ENCODE data around the gene BMP8B. TPM values are rescaled to one million over a fixed set of nuclear protein-coding genes. Genes with fewer than 3 reads are reported as not detected.

Gene BMP8B
- total and polyA plus RNA-seq, 8 donors, result 0.14 to 5.2 (median 0.68) TPM; not detected in 1

DNA sequence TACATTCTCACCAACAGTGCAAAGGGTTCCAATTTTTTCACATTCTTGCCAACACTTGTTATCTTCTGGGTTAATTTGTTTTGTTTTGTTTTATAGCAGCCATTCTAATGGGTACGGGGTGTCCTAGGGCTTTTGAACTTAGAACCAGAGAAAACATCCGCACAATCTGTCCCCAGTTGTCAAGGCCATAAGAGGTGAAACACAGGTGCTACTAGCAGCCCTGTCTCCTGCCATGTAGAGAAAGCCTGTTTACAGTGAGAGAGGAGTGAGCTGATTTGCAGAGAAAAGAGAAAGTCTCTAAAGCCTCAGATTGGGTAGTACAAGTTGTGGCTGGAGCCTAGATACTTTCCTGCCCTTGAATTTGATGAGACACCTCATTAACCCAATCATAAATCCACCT is 46.4 kb upstream of the BMP8B start:
- Histone ChIP-seq H3K36me3 (peaks cover 0 to 29% (median 26%) of the 10 kb centered on the region in 4 donors), H3K4me3 (no peak overlapping the region), H3K27ac (no peak overlapping the region), H3K4me1 (peaks cover 0 to 22% (median 9%) of the 10 kb centered on the region in 4 donors), H3K27me3 (no peaks in the 10 kb centered on the region), H3K9me3 (no peaks in the 10 kb centered on the region)
- TF ChIP-seq POLR2AphosphoS5 (IDR thresholded peaks at IDR 0.05) (no peak), POLR2A (IDR thresholded peaks at IDR 0.05) (no peak), EP300 (IDR thresholded peaks at IDR 0.05) (no peak)
- TF ChIP-seq, protein P1, sequence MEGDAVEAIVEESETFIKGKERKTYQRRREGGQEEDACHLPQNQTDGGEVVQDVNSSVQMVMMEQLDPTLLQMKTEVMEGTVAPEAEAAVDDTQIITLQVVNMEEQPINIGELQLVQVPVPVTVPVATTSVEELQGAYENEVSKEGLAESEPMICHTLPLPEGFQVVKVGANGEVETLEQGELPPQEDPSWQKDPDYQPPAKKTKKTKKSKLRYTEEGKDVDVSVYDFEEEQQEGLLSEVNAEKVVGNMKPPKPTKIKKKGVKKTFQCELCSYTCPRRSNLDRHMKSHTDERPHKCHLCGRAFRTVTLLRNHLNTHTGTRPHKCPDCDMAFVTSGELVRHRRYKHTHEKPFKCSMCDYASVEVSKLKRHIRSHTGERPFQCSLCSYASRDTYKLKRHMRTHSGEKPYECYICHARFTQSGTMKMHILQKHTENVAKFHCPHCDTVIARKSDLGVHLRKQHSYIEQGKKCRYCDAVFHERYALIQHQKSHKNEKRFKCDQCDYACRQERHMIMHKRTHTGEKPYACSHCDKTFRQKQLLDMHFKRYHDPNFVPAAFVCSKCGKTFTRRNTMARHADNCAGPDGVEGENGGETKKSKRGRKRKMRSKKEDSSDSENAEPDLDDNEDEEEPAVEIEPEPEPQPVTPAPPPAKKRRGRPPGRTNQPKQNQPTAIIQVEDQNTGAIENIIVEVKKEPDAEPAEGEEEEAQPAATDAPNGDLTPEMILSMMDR (IDR thresholded peaks at IDR 0.05), result no peak
- DNase-seq, result no peak
- intact Hi-C loops (cut with DNase I; ENCODE audit: low total_unique reads), result no loop called here
- WGBS, 5 donors, result 48 to 70% (median 52%) methylated on average over 2 of the region's 2 CpGs

- TF ChIP-seq POLR2A (IDR thresholded peaks at IDR 0.05) (no peak), EP300 (IDR thresholded peaks at IDR 0.05) (no peak), POLR2AphosphoS5 (IDR thresholded peaks at IDR 0.05) (no peak)
- TF ChIP-seq, protein P1 (IDR thresholded peaks at IDR 0.05), result no peak
Observed at GRCh38 chr1:39833621-39834385, 45.1 kb upstream of the BMP8B start.

DNA sequence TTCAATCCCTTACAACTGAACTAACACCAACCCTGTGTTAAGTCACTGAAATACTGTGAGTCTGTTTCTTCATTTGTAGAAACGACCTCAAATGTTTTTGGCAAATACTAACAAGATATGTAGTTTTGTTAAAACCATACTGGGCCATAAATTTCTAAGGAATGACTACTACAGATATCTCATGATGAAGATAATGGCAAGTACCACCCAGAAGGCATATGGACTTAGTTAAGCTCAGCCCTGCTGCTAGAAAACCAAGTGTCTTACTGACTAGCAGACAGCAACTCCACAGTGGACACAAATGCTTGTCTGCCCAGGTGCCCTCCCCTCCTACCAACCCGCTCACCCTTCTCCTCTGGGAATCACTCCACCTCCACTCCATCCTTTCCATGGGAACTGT is 44.5 kb upstream of the BMP8B start:
- intact Hi-C loops (cut with DNase I; ENCODE audit: low total_unique reads), result no loop called here
- WGBS, 5 donors, result 60 to 80% (median 68%) methylated on average over 2 of the region's 2 CpGs
- no peak overlapping the region for H3K4me3 ChIP-seq

More at GRCh38 chr1:39833621-39834385, 45.1 kb upstream of the BMP8B start:
- H3K27me3 ChIP-seq, result no peaks in the 10 kb centered on the region
- intact Hi-C loops (cut with DNase I; ENCODE audit: low total_unique reads), result no loop called here
- no peak overlapping the region for H3K4me3 ChIP-seq
- H3K27ac ChIP-seq, result no peak overlapping the region
- peaks cover 0 to 17% (median 13%) of the 10 kb centered on the region in 4 donors for H3K36me3 ChIP-seq
- no peaks in the 10 kb centered on the region for H3K9me3 ChIP-seq
- 89 to 97% (median 95%) methylated on average over 9 of the region's 9 CpGs for WGBS, 5 donors
- peaks cover 0 to 15% (median 5%) of the 10 kb centered on the region in 4 donors for H3K4me1 ChIP-seq
- DNase-seq, result no peak

GRCh38 chr1:39832294-39832693 is 43.6 kb upstream of the BMP8B start:
- H3K4me3 ChIP-seq, result no peak overlapping the region
- H3K36me3 ChIP-seq, result peaks cover 0 to 5% (median 0%) of the 10 kb centered on the region in 4 donors
- intact Hi-C loops (cut with DNase I; ENCODE audit: low total_unique reads), result no loop called here
- no peak overlapping the region for H3K27ac ChIP-seq
- peaks cover 0 to 15% (median 6%) of the 10 kb centered on the region in 4 donors for H3K4me1 ChIP-seq
- WGBS, 5 donors, result 46 to 76% (median 72%) methylated on average over 6 of the region's 6 CpGs
- no peaks in the 10 kb centered on the region for H3K27me3 ChIP-seq
- DNase-seq, result no peak
- no peaks in the 10 kb centered on the region for H3K9me3 ChIP-seq
- TF ChIP-seq POLR2AphosphoS5 (IDR thresholded peaks at IDR 0.05) (no peak), EP300 (IDR thresholded peaks at IDR 0.05) (no peak), POLR2A (IDR thresholded peaks at IDR 0.05) (no peak)
- TF ChIP-seq, protein P1 (IDR thresholded peaks at IDR 0.05), result no peak

More for the DNA sequence above, 44.5 kb upstream of the BMP8B start:
- Histone ChIP-seq H3K27me3 (no peaks in the 10 kb centered on the region), H3K36me3 (peaks cover 0 to 11% (median 7%) of the 10 kb centered on the region in 4 donors), H3K27ac (no peak overlapping the region), H3K4me1 (peaks cover 0 to 15% (median 5%) of the 10 kb centered on the region in 4 donors), H3K9me3 (no peaks in the 10 kb centered on the region)
- no peak for DNase-seq
- TF ChIP-seq, protein P1 (IDR thresholded peaks at IDR 0.05), result no peak
- TF ChIP-seq POLR2AphosphoS5 (IDR thresholded peaks at IDR 0.05) (no peak), POLR2A (IDR thresholded peaks at IDR 0.05) (no peak), EP300 (IDR thresholded peaks at IDR 0.05) (no peak)
